SK-N-MC (cell line): ENCODE data around the gene TIAM1.

Experiments
- EZH2 ChIP-seq: fragments of 200-600 bp; sonication (generic); IDR thresholded peaks from one replicate; pipeline ENCODE4 v1.6.1; 2017; ENCODE audit warnings: antibody characterized with exemption
- POLR2AphosphoS5 ChIP-seq: IDR thresholded peaks from 2 replicates; pipeline ENCODE4 v1.6.1; 2012; ENCODE audit warnings: mild to moderate bottlenecking, low read depth, low read length, borderline replicate concordance

- TF ChIP-seq EZH2 (no peak), POLR2AphosphoS5 (no peak)
Observed at GRCh38 chr21:31196724-31197123, 147.3 kb downstream of the TIAM1 start.
